K562 (cell line): ENCODE data around the gene PPP1R14C. TPM values are rescaled to one million over a fixed set of nuclear protein-coding genes. Genes with fewer than 3 reads are reported as not detected.

Experiments
- CBFA2T2 ChIP-seq: fragments of 450-650 bp; conservative IDR thresholded peaks from 2 replicates; pipeline ENCODE4 v1.6.1; 2017; ENCODE audit warnings: mild to moderate bottlenecking
- MAFK ChIP-seq: IDR thresholded peaks from 2 replicates; pipeline ENCODE4 v1.6.1; 2011; ENCODE audit warnings: low read length, improper control_type of control experiment
- TAF9B ChIP-seq: fragments of 450-650 bp; IDR thresholded peaks from 2 replicates; pipeline ENCODE4 v1.6.1; 2018; ENCODE audit warnings: mild to moderate bottlenecking; ENCODE audit not compliant: partially characterized antibody
- ZNF23 ChIP-seq: fragments of 250-450 bp; sonication (Bioruptor Pico); IDR thresholded peaks from 2 replicates; pipeline ENCODE4 v1.4.0; 2020; ENCODE audit warnings: mild to moderate bottlenecking
- ZNF274 ChIP-seq: IDR thresholded peaks from 2 replicates; pipeline ENCODE4 v1.6.1; 2011; ENCODE audit warnings: low read depth, mild to moderate bottlenecking, low read length, moderate library complexity, borderline replicate concordance
- ZNF311 ChIP-seq: fragments of 250-450 bp; sonication (Bioruptor Pico); IDR thresholded peaks from 2 replicates; pipeline ENCODE4 v1.4.0; 2020; ENCODE audit warnings: mild to moderate bottlenecking, moderate library complexity
- ZNF75A ChIP-seq: fragments of 450-650 bp; formaldehyde crosslinking; IDR thresholded peaks from 2 replicates; pipeline ENCODE4 v1.4.0; 2020; ENCODE audit warnings: mild to moderate bottlenecking
- ZNF785 ChIP-seq: fragments of 250-450 bp; sonication (Bioruptor Pico); IDR thresholded peaks from 2 replicates; pipeline ENCODE4 v1.4.0; 2020; ENCODE audit warnings: mild to moderate bottlenecking
- polyA plus RNA-seq, 8 experiments: library from polyadenylated mRNA; depleted of rRNA in 4 of 8; stranded (reverse) in 5 of 8; unstranded in 3 of 8; fragments of >200 nt; fragmentation: Nextera tagmentation in 2 of 8; fragmentation: Illumina TruSeq in 1 of 8; extraction: Ambion mirVana in 2 of 8; extraction: Trizol in 1 of 8; gene quantifications; 2 replicates each; pipeline versions ENCODE4 v1.2.1 to v1.2.3, GENCODE V29; 2011 to 2014; ENCODE audit warnings: inconsistent platforms in 1 of 8, missing spikeins in 1 of 8
- total RNA-seq, 7 experiments: library from RNA; depleted of rRNA in 6 of 7; stranded (reverse); fragments of >200 nt in 6 of 7; fragmentation: Illumina TruSeq in 2 of 7; extraction: Trizol in 2 of 7; gene quantifications; 2 replicates each; pipeline versions ENCODE4 v1.2.1 to v1.2.3, GENCODE V29; 2011 to 2021; ENCODE audit warnings: low replicate concordance in 1 of 7
- TF ChIP-seq, protein P1 (sequence below), 2 experiments: fragments of 450-650 bp in 1 of 2; sonication (generic) in 1 of 2; formaldehyde crosslinking; conservative IDR thresholded peaks; 2 replicates each; pipeline versions ENCODE4 v1.4.0 to v1.8.1; 2020 to 2022; ENCODE audit warnings: mild to moderate bottlenecking in 1 of 2, missing genetic modification reagents in 1 of 2
- TF ChIP-seq, protein P2 (sequence below), 2 experiments: fragments of 450-650 bp; IDR thresholded peaks; 2 replicates each; pipeline ENCODE4 v1.6.1; 2016
- TF ChIP-seq, protein P3 (sequence below): fragments of 200-600 bp; sonication (generic); IDR thresholded peaks from one replicate; pipeline ENCODE4 v1.6.1; 2012; ENCODE audit warnings: mild to moderate bottlenecking, low read depth, low read length, inconsistent platforms

PPP1R14C gene
- total and polyA plus RNA-seq, 9 of the 15 experiments (the other 6 are each of a cell fraction or from before 2014, with no cell fraction given), result 4.5 to 16.6 (median 11.9) TPM

GRCh38 chr6:150271501-150272263, 128.8 kb downstream of the PPP1R14C start (continued):
- TF ChIP-seq, protein P1, sequence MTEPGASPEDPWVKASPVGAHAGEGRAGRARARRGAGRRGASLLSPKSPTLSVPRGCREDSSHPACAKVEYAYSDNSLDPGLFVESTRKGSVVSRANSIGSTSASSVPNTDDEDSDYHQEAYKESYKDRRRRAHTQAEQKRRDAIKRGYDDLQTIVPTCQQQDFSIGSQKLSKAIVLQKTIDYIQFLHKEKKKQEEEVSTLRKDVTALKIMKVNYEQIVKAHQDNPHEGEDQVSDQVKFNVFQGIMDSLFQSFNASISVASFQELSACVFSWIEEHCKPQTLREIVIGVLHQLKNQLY (CRISPR knock-in tag; conservative IDR thresholded peaks at IDR 0.05), result no peak
- TF ChIP-seq ZNF75A (CRISPR knock-in tag) (no peak), ZNF23 (CRISPR knock-in tag) (no peak), TAF9B (peak; percentile 56), ZNF274 (peak; percentile 82), MAFK (0 out of 2 replicates have a peak, but pooled peaks have one; percentile 17), CBFA2T2 (peak; percentile 96), ZNF311 (CRISPR knock-in tag) (no peak), ZNF785 (no peak)
- TF ChIP-seq, protein P2, sequence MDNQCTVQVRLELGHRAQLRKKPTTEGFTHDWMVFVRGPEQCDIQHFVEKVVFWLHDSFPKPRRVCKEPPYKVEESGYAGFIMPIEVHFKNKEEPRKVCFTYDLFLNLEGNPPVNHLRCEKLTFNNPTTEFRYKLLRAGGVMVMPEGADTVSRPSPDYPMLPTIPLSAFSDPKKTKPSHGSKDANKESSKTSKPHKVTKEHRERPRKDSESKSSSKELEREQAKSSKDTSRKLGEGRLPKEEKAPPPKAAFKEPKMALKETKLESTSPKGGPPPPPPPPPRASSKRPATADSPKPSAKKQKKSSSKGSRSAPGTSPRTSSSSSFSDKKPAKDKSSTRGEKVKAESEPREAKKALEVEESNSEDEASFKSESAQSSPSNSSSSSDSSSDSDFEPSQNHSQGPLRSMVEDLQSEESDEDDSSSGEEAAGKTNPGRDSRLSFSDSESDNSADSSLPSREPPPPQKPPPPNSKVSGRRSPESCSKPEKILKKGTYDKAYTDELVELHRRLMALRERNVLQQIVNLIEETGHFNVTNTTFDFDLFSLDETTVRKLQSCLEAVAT (IDR thresholded peaks at IDR 0.05), result peak in 1 of 2 experiments; percentile 99; a peak in 2 of 4 replicates
- TF ChIP-seq, protein P3, sequence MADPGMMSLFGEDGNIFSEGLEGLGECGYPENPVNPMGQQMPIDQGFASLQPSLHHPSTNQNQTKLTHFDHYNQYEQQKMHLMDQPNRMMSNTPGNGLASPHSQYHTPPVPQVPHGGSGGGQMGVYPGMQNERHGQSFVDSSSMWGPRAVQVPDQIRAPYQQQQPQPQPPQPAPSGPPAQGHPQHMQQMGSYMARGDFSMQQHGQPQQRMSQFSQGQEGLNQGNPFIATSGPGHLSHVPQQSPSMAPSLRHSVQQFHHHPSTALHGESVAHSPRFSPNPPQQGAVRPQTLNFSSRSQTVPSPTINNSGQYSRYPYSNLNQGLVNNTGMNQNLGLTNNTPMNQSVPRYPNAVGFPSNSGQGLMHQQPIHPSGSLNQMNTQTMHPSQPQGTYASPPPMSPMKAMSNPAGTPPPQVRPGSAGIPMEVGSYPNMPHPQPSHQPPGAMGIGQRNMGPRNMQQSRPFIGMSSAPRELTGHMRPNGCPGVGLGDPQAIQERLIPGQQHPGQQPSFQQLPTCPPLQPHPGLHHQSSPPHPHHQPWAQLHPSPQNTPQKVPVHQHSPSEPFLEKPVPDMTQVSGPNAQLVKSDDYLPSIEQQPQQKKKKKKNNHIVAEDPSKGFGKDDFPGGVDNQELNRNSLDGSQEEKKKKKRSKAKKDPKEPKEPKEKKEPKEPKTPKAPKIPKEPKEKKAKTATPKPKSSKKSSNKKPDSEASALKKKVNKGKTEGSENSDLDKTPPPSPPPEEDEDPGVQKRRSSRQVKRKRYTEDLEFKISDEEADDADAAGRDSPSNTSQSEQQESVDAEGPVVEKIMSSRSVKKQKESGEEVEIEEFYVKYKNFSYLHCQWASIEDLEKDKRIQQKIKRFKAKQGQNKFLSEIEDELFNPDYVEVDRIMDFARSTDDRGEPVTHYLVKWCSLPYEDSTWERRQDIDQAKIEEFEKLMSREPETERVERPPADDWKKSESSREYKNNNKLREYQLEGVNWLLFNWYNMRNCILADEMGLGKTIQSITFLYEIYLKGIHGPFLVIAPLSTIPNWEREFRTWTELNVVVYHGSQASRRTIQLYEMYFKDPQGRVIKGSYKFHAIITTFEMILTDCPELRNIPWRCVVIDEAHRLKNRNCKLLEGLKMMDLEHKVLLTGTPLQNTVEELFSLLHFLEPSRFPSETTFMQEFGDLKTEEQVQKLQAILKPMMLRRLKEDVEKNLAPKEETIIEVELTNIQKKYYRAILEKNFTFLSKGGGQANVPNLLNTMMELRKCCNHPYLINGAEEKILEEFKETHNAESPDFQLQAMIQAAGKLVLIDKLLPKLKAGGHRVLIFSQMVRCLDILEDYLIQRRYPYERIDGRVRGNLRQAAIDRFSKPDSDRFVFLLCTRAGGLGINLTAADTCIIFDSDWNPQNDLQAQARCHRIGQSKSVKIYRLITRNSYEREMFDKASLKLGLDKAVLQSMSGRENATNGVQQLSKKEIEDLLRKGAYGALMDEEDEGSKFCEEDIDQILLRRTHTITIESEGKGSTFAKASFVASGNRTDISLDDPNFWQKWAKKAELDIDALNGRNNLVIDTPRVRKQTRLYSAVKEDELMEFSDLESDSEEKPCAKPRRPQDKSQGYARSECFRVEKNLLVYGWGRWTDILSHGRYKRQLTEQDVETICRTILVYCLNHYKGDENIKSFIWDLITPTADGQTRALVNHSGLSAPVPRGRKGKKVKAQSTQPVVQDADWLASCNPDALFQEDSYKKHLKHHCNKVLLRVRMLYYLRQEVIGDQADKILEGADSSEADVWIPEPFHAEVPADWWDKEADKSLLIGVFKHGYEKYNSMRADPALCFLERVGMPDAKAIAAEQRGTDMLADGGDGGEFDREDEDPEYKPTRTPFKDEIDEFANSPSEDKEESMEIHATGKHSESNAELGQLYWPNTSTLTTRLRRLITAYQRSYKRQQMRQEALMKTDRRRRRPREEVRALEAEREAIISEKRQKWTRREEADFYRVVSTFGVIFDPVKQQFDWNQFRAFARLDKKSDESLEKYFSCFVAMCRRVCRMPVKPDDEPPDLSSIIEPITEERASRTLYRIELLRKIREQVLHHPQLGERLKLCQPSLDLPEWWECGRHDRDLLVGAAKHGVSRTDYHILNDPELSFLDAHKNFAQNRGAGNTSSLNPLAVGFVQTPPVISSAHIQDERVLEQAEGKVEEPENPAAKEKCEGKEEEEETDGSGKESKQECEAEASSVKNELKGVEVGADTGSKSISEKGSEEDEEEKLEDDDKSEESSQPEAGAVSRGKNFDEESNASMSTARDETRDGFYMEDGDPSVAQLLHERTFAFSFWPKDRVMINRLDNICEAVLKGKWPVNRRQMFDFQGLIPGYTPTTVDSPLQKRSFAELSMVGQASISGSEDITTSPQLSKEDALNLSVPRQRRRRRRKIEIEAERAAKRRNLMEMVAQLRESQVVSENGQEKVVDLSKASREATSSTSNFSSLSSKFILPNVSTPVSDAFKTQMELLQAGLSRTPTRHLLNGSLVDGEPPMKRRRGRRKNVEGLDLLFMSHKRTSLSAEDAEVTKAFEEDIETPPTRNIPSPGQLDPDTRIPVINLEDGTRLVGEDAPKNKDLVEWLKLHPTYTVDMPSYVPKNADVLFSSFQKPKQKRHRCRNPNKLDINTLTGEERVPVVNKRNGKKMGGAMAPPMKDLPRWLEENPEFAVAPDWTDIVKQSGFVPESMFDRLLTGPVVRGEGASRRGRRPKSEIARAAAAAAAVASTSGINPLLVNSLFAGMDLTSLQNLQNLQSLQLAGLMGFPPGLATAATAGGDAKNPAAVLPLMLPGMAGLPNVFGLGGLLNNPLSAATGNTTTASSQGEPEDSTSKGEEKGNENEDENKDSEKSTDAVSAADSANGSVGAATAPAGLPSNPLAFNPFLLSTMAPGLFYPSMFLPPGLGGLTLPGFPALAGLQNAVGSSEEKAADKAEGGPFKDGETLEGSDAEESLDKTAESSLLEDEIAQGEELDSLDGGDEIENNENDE, result no peak
